Measurements from ENCODE around the gene PLCB2.

Gene PLCB2

GRCh38 chr15:40331637-40332036, 23.9 kb upstream of the PLCB2 start:
- H3K36me3 ChIP-seq (ENCODE audit: control insufficient read depth, insufficient read depth, low read length), result no peaks in the 10 kb centered on the region
- no peaks in the 10 kb centered on the region for H3K9me3 ChIP-seq (ENCODE audit: control insufficient read depth, low read length)
- H3K4me2 ChIP-seq (ENCODE audit: low read length), result no peak overlapping the region
- H3K9ac ChIP-seq, result no peak overlapping the region
- no peak overlapping the region for H3K4me3 ChIP-seq (ENCODE audit: low read depth, low read length)
- no peak overlapping the region for H2AFZ ChIP-seq
- H3K27ac ChIP-seq, result no peak overlapping the region
- H3K4me1 ChIP-seq, result peaks cover 3% of the 10 kb centered on the region
- H3K27me3 ChIP-seq (ENCODE audit: control insufficient read depth, insufficient read depth, low read length), result no peaks in the 10 kb centered on the region
- H3K79me2 ChIP-seq, result no peaks in the 10 kb centered on the region
- TF ChIP-seq CTCF (IDR thresholded peaks at IDR 0.05), result no peak

GRCh38 chr15:40331026-40331425, 23.3 kb upstream of the PLCB2 start:
- H3K9me3 ChIP-seq (ENCODE audit: control insufficient read depth, low read length), result no peaks in the 10 kb centered on the region
- H3K4me3 ChIP-seq (ENCODE audit: low read depth, low read length), result no peak overlapping the region
- no peak overlapping the region for H3K27ac ChIP-seq
- TF ChIP-seq CTCF (IDR thresholded peaks at IDR 0.05), result no peak
- H3K27me3 ChIP-seq (ENCODE audit: control insufficient read depth, insufficient read depth, low read length), result no peaks in the 10 kb centered on the region
- no peaks in the 10 kb centered on the region for H3K36me3 ChIP-seq (ENCODE audit: control insufficient read depth, insufficient read depth, low read length)
- H3K4me1 ChIP-seq, result peaks cover 3% of the 10 kb centered on the region
- no peak overlapping the region for H3K4me2 ChIP-seq (ENCODE audit: low read length)
- H2AFZ ChIP-seq, result no peak overlapping the region
- no peaks in the 10 kb centered on the region for H3K79me2 ChIP-seq
- H3K9ac ChIP-seq, result no peak overlapping the region

GRCh38 chr15:40330368-40330836, 22.7 kb upstream of the PLCB2 start:
- Histone ChIP-seq H3K4me3 (ENCODE audit: low read depth, low read length) (no peak overlapping the region), H3K27me3 (ENCODE audit: control insufficient read depth, insufficient read depth, low read length) (no peaks in the 10 kb centered on the region), H3K4me2 (ENCODE audit: low read length) (no peak overlapping the region), H3K36me3 (ENCODE audit: control insufficient read depth, insufficient read depth, low read length) (no peaks in the 10 kb centered on the region), H3K9ac (no peak overlapping the region), H2AFZ (no peak overlapping the region), H3K4me1 (peaks cover 3% of the 10 kb centered on the region), H3K79me2 (no peaks in the 10 kb centered on the region), H3K9me3 (ENCODE audit: control insufficient read depth, low read length) (no peaks in the 10 kb centered on the region), H3K27ac (no peak overlapping the region)
- no peak for TF ChIP-seq CTCF (IDR thresholded peaks at IDR 0.05)

GRCh38 chr15:40329804-40330203, 22.1 kb upstream of the PLCB2 start:
- no peak overlapping the region for H3K9ac ChIP-seq
- no peak overlapping the region for H3K4me2 ChIP-seq (ENCODE audit: low read length)
- H3K9me3 ChIP-seq (ENCODE audit: control insufficient read depth, low read length), result no peaks in the 10 kb centered on the region
- no peaks in the 10 kb centered on the region for H3K27me3 ChIP-seq (ENCODE audit: control insufficient read depth, insufficient read depth, low read length)
- no peak for TF ChIP-seq CTCF (IDR thresholded peaks at IDR 0.05)
- H3K4me3 ChIP-seq (ENCODE audit: low read depth, low read length), result no peak overlapping the region
- H2AFZ ChIP-seq, result no peak overlapping the region
- H3K36me3 ChIP-seq (ENCODE audit: control insufficient read depth, insufficient read depth, low read length), result no peaks in the 10 kb centered on the region
- no peaks in the 10 kb centered on the region for H3K79me2 ChIP-seq
- no peak overlapping the region for H3K27ac ChIP-seq
- H3K4me1 ChIP-seq, result peaks cover 3% of the 10 kb centered on the region

GRCh38 chr15:40328751-40329150, 21.0 kb upstream of the PLCB2 start:
- Histone ChIP-seq H3K4me2 (ENCODE audit: low read length) (no peak overlapping the region), H3K79me2 (no peaks in the 10 kb centered on the region), H3K36me3 (ENCODE audit: control insufficient read depth, insufficient read depth, low read length) (no peaks in the 10 kb centered on the region), H3K4me1 (peaks cover 3% of the 10 kb centered on the region), H2AFZ (no peak overlapping the region), H3K4me3 (ENCODE audit: low read depth, low read length) (no peak overlapping the region), H3K9ac (no peak overlapping the region), H3K9me3 (ENCODE audit: control insufficient read depth, low read length) (no peaks in the 10 kb centered on the region), H3K27me3 (ENCODE audit: control insufficient read depth, insufficient read depth, low read length) (no peaks in the 10 kb centered on the region), H3K27ac (no peak overlapping the region)
- TF ChIP-seq CTCF (IDR thresholded peaks at IDR 0.05), result no peak

Data from parathyroid adenoma (tissue), 2 donors.